BE2C (cell line): ENCODE data around the gene GATA1.

Source experiments
- DNase-seq: peaks from one replicate; pipeline ENCODE4 v3.0.0-alpha.2; 2020
- H3K27me3 ChIP-seq: fragments of 250-450 bp; sonication (Bioruptor Pico); 2 replicates; pipeline ENCODE4 v1.5.1; 2020; ENCODE audit warnings: mild to moderate bottlenecking
- H3K36me3 ChIP-seq: fragments of 250-450 bp; sonication (Bioruptor Pico); 2 replicates; pipeline ENCODE4 v1.5.1; 2020; ENCODE audit warnings: mild to moderate bottlenecking
- H3K4me1 ChIP-seq: fragments of 250-450 bp; sonication (Bioruptor Pico); 2 replicates; pipeline ENCODE4 v1.5.1; 2020
- H3K4me3 ChIP-seq: 2 replicates; pipeline ENCODE4 v1.5.1; 2011; ENCODE audit warnings: low read depth, low read length
- H3K9me3 ChIP-seq: fragments of 250-450 bp; sonication (Bioruptor Pico); 2 replicates; pipeline ENCODE4 v1.5.1; 2020
- TF ChIP-seq, protein P1 (sequence below): IDR thresholded peaks from 2 replicates; pipeline ENCODE4 v1.5.1; 2012; ENCODE audit warnings: mild to moderate bottlenecking, low read depth, low read length

GATA1 gene

GRCh38 chrX:48792219-48792618 is 5.8 kb downstream of the GATA1 start:
- no peak overlapping the region for H3K4me3 ChIP-seq
- TF ChIP-seq, protein P1, sequence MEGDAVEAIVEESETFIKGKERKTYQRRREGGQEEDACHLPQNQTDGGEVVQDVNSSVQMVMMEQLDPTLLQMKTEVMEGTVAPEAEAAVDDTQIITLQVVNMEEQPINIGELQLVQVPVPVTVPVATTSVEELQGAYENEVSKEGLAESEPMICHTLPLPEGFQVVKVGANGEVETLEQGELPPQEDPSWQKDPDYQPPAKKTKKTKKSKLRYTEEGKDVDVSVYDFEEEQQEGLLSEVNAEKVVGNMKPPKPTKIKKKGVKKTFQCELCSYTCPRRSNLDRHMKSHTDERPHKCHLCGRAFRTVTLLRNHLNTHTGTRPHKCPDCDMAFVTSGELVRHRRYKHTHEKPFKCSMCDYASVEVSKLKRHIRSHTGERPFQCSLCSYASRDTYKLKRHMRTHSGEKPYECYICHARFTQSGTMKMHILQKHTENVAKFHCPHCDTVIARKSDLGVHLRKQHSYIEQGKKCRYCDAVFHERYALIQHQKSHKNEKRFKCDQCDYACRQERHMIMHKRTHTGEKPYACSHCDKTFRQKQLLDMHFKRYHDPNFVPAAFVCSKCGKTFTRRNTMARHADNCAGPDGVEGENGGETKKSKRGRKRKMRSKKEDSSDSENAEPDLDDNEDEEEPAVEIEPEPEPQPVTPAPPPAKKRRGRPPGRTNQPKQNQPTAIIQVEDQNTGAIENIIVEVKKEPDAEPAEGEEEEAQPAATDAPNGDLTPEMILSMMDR: no peak
- no peaks in the 10 kb centered on the region for H3K27me3 ChIP-seq
- no peaks in the 10 kb centered on the region for H3K9me3 ChIP-seq
- H3K36me3 ChIP-seq: no peaks in the 10 kb centered on the region
- no peaks in the 10 kb centered on the region for H3K4me1 ChIP-seq
- DNase-seq: no peak

DNA sequence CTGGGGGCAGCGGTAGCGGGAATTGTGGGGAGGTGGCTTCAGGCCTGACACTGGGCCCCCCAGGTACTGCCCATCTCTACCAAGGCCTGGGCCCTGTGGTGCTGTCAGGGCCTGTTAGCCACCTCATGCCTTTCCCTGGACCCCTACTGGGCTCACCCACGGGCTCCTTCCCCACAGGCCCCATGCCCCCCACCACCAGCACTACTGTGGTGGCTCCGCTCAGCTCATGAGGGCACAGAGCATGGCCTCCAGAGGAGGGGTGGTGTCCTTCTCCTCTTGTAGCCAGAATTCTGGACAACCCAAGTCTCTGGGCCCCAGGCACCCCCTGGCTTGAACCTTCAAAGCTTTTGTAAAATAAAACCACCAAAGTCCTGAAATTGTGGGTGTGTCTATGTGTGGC is 7.5 kb downstream of the GATA1 start:
- Histone ChIP-seq H3K36me3 (no peaks in the 10 kb centered on the region), H3K4me3 (no peak overlapping the region), H3K9me3 (no peaks in the 10 kb centered on the region), H3K4me1 (no peaks in the 10 kb centered on the region), H3K27me3 (no peaks in the 10 kb centered on the region)
- TF ChIP-seq, protein P1: no peak
- DNase-seq: no peak

- no peaks in the 10 kb centered on the region for H3K4me1 ChIP-seq
- no peak overlapping the region for H3K4me3 ChIP-seq
- no peaks in the 10 kb centered on the region for H3K36me3 ChIP-seq
- no peaks in the 10 kb centered on the region for H3K27me3 ChIP-seq
- H3K9me3 ChIP-seq: no peaks in the 10 kb centered on the region
- TF ChIP-seq, protein P1: no peak
- DNase-seq: no peak
Measured at GRCh38 chrX:48794340-48794910, 8.0 kb downstream of the GATA1 start.

GRCh38 chrX:48794911-48795515 is 8.6 kb downstream of the GATA1 start:
- no peak for DNase-seq

DNA sequence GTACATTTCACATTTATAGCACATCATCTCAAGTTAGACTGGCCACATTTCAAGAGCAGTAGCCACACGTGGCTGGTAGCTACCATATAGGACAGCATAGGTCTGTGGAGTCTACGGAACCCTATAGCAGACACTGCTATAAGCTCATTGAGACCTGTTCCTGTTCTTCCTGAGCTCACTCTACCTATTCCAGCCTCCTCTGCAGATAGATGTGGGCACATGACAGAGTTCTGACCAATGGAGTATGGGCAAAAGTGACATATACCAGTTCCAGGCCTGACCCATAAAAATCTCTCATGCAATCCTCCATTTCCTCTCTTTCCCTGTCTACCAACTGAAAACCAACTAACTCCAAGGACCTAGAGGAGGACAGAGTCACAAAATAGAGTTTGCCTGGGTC is 11.9 kb downstream of the GATA1 start:
- TF ChIP-seq, protein P1: no peak
- no peak for DNase-seq
- Histone ChIP-seq H3K9me3 (no peaks in the 10 kb centered on the region), H3K4me1 (no peaks in the 10 kb centered on the region), H3K4me3 (no peak overlapping the region), H3K36me3 (no peaks in the 10 kb centered on the region), H3K27me3 (no peaks in the 10 kb centered on the region)

More at GRCh38 chrX:48794911-48795515, 8.6 kb downstream of the GATA1 start:
- Histone ChIP-seq H3K27me3 (no peaks in the 10 kb centered on the region), H3K9me3 (no peaks in the 10 kb centered on the region), H3K36me3 (no peaks in the 10 kb centered on the region), H3K4me3 (no peak overlapping the region), H3K4me1 (no peaks in the 10 kb centered on the region)
- TF ChIP-seq, protein P1: no peak

DNA sequence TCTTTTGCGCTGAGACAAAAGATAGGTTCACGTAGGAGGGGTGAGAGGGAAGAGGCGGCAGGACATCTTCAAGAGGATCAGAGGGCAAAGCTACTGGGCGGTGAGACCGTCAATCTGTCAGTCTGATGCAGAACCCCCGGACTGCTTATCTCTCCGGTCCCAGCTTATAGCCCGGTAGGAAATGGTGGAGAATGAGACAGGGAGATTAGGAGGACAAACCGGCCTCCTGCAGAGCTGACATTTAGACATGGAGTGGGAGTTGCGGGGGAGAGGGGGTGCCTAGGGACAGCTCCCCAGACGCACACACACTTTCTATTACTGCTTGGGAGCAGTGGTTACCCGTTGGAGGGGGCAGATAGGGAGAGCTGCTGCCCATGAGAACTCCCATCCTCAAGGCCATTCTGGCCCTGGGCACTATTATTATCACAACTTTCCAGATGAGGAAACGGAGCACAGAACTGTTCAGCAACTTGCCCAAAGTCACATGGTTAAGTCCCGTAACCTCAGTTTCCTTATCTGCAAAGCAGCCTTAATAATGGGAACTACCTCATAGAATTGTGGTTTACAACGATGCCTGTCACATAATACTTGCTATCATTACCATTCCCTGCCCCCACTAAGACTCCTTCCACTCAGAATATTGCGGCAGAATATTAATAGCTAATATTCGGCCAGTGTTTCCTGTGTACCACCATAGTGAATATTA is 14.3 kb downstream of the GATA1 start:
- Histone ChIP-seq H3K27me3 (no peaks in the 10 kb centered on the region), H3K4me1 (no peaks in the 10 kb centered on the region), H3K9me3 (no peaks in the 10 kb centered on the region), H3K36me3 (no peaks in the 10 kb centered on the region), H3K4me3 (peak overlapping the region; percentile 76)
- DNase-seq: no peak
- TF ChIP-seq, protein P1: no peak
